Measurements from ENCODE around the gene SNAPC1.

DNA sequence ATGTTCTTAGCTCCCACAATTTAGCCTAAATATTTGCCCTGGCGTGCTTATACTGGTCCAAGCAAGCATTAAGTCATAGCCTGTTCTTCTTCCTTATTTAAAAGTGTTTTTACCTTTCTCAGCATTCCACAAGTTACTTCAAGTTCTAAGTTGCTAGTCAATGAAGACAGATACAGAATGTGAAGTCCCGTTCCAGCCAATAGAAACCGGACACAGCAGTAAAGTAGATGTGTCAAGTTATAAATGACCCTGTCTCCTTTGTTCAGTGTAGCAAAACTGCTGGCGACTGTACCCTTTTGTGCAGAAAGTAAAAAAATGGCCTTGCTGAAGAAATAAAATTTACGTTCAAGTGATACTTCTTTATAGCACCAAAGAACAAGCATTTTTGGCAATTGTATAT is 3.9 kb downstream of the SNAPC1 start:
- no peak for TF ChIP-seq ZNF335 (tag by site-specific recombination; conservative IDR thresholded peaks at IDR 0.05)
- no peak for TF ChIP-seq SETDB1 (IDR thresholded peaks at IDR 0.05; ENCODE audit: insufficient read length, low read length)
- no peak for TF ChIP-seq ZNF24 (tag by site-specific recombination; IDR thresholded peaks at IDR 0.05)
- TF ChIP-seq BCL11B (tag by site-specific recombination; IDR thresholded peaks at IDR 0.05; ENCODE audit: low read depth), result no peak
- no peak for TF ChIP-seq ZNF302 (tag by site-specific recombination; IDR thresholded peaks at IDR 0.05; ENCODE audit: low read depth)
- no peak for TF ChIP-seq CTCF (tag by site-specific recombination; IDR thresholded peaks at IDR 0.05)
- TF ChIP-seq PRDM4 (tag by site-specific recombination; IDR thresholded peaks at IDR 0.05), result no peak
- TF ChIP-seq ZNF639 (tag by site-specific recombination; IDR thresholded peaks at IDR 0.05), result no peak
- no peak for TF ChIP-seq ZBTB7A (tag by site-specific recombination; IDR thresholded peaks at IDR 0.05; ENCODE audit: low read depth)
- TF ChIP-seq, protein P1, sequence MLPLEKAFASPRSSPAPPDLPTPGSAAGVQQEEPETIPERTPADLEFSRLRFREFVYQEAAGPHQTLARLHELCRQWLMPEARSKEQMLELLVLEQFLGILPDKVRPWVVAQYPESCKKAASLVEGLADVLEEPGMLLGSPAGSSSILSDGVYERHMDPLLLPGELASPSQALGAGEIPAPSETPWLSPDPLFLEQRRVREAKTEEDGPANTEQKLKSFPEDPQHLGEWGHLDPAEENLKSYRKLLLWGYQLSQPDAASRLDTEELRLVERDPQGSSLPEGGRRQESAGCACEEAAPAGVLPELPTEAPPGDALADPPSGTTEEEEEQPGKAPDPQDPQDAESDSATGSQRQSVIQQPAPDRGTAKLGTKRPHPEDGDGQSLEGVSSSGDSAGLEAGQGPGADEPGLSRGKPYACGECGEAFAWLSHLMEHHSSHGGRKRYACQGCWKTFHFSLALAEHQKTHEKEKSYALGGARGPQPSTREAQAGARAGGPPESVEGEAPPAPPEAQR (tag by site-specific recombination; IDR thresholded peaks at IDR 0.05), result no peak
- no peak for TF ChIP-seq ZNF174 (tag by site-specific recombination; IDR thresholded peaks at IDR 0.05)

All from HEK293 (cell line).